ENCODE data around the gene ETS1. TPM values are rescaled to one million over a fixed set of nuclear protein-coding genes. Genes with fewer than 3 reads are reported as not detected.
A peak's percentile ranks its signal among the peaks of the same experiment; 100 is the strongest.

The ETS1 gene
- total and polyA plus RNA-seq, 10 donors = 58.1 to 455 (median 352) TPM

DNA sequence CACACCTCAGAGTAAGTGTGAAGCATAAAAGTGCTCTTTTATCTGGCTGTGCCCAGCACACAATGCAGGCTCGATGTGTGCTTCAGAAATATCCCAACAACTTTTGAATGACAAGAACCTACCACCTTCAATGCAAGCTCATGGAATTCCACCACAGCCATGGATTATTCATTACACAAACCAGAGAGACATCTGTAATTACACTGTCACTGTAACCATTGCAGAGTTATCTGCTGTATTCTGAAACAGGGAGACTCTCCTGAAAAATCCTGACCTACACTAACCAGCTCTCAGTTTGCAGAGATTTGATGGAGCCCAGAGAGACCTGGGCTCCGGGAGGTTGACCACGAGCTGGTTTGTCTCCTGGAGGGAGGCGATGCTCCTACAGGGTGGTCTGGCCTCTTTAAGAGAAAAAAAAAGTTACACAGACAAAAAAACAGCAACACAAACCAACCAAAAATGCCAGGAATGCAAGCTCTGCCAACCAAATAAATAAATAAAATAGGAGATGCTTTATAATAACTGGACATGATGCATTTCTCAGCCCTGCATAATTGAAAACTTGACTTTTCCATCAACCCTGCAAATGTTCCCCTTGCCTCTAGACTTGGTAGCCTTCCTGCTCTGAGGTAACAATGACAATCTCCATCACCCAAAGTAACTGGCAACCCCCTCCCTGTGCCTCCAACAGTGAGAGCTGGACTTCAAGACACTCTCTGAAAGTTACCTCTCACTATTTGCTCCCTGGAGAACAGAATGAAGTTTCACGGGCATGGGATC, 69.7 kb downstream of the ETS1 start:
- TF ChIP-seq POLR2AphosphoS5 (IDR thresholded peaks at IDR 0.05) (peak in 1 of 3 donors; percentile 54), POLR2A (IDR thresholded peaks at IDR 0.05) (no peak)
- TF ChIP-seq, protein P1, sequence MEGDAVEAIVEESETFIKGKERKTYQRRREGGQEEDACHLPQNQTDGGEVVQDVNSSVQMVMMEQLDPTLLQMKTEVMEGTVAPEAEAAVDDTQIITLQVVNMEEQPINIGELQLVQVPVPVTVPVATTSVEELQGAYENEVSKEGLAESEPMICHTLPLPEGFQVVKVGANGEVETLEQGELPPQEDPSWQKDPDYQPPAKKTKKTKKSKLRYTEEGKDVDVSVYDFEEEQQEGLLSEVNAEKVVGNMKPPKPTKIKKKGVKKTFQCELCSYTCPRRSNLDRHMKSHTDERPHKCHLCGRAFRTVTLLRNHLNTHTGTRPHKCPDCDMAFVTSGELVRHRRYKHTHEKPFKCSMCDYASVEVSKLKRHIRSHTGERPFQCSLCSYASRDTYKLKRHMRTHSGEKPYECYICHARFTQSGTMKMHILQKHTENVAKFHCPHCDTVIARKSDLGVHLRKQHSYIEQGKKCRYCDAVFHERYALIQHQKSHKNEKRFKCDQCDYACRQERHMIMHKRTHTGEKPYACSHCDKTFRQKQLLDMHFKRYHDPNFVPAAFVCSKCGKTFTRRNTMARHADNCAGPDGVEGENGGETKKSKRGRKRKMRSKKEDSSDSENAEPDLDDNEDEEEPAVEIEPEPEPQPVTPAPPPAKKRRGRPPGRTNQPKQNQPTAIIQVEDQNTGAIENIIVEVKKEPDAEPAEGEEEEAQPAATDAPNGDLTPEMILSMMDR (IDR thresholded peaks at IDR 0.05 in 8 of 11, conservative IDR thresholded peaks at IDR 0.05 in 3 of 11) = no peak
- peaks cover 43 to 92% (median 60%) of the 10 kb centered on the region in 6 donors for H3K4me1 ChIP-seq
- WGBS, 5 donors = 28 to 63% (median 35%) methylated on average over 5 of the region's 5 CpGs
- intact Hi-C loops (cut with DNase I; ENCODE audit: low total_unique reads) = loop anchor here (10.0 kb wide), 1 partner anchor 107 kb away; no protein-coding TSS in a partner anchor
- no peaks in the 10 kb centered on the region for H3K9me3 ChIP-seq
- no peak for DNase-seq
- H3K27me3 ChIP-seq (replicated peaks in 1 of 7) = no peaks in the 10 kb centered on the region
- H3K4me3 ChIP-seq = peak overlapping the region; percentile 51 to 86 (median 72)
- H3K36me3 ChIP-seq = peaks cover 0 to 70% (median 11%) of the 10 kb centered on the region in 6 donors
- peak overlapping the region; percentile 95 to 99 (median 99) for H3K27ac ChIP-seq

- no peak for DNase-seq
- Histone ChIP-seq H3K27ac (peak overlapping the region; percentile 95 to 99 (median 99)), H3K36me3 (peaks cover 0 to 78% (median 16%) of the 10 kb centered on the region in 6 donors), H3K27me3 (replicated peaks in 1 of 7) (no peaks in the 10 kb centered on the region), H3K4me3 (peak overlapping the region; percentile 51 to 86 (median 72)), H3K4me1 (peaks cover 51 to 98% (median 67%) of the 10 kb centered on the region in 6 donors), H3K9me3 (no peaks in the 10 kb centered on the region)
- intact Hi-C loops (cut with DNase I; ENCODE audit: low total_unique reads) = loop anchor here (10.0 kb wide), 1 partner anchor 108 kb away; no protein-coding TSS in a partner anchor
- TF ChIP-seq POLR2AphosphoS5 (IDR thresholded peaks at IDR 0.05) (peak in 1 of 3 donors; percentile 41), POLR2A (IDR thresholded peaks at IDR 0.05) (no peak)
- TF ChIP-seq, protein P1 (IDR thresholded peaks at IDR 0.05 in 8 of 11, conservative IDR thresholded peaks at IDR 0.05 in 3 of 11) = no peak
- 39 to 65% (median 52%) methylated on average over 4 of the region's 4 CpGs for WGBS, 5 donors
Observed at GRCh38 chr11:128516886-128517285, 70.5 kb downstream of the ETS1 start.

- H3K9me3 ChIP-seq = no peaks in the 10 kb centered on the region
- peak overlapping the region; percentile 51 to 86 (median 72) for H3K4me3 ChIP-seq
- DNase-seq = no peak
- intact Hi-C loops (cut with DNase I; ENCODE audit: low total_unique reads) = loop anchor here (10.0 kb wide), 1 partner anchor 109 kb away; no protein-coding TSS in a partner anchor
- H3K27ac ChIP-seq = peak overlapping the region; percentile 95 to 99 (median 99)
- TF ChIP-seq POLR2A (IDR thresholded peaks at IDR 0.05) (peak in 1 of 3 donors; percentile 14), POLR2AphosphoS5 (IDR thresholded peaks at IDR 0.05) (peak in 1 of 3 donors; percentile 43)
- TF ChIP-seq, protein P1 (IDR thresholded peaks at IDR 0.05 in 8 of 11, conservative IDR thresholded peaks at IDR 0.05 in 3 of 11) = no peak
- peaks cover 0 to 83% (median 16%) of the 10 kb centered on the region in 6 donors for H3K36me3 ChIP-seq
- 44 to 57% (median 54%) methylated on average over 10 of the region's 10 CpGs for WGBS, 5 donors
- peaks cover 59 to 100% (median 75%) of the 10 kb centered on the region in 6 donors for H3K4me1 ChIP-seq
- no peaks in the 10 kb centered on the region for H3K27me3 ChIP-seq (replicated peaks in 1 of 7)
Observed at GRCh38 chr11:128515826-128516778, 71.3 kb downstream of the ETS1 start.
